NCI-H226 (cell line): ENCODE measurements around the gene PTPRG.

Experiments used
- DNase-seq: peaks from one replicate; pipeline ENCODE4 v3.0.0-alpha.2; 2015

PTPRG gene

GRCh38 chr3:62142331-62143085 lies 581.1 kb downstream of the PTPRG start:
- no peak for DNase-seq

GRCh38 chr3:62143843-62144450 lies 582.6 kb downstream of the PTPRG start:
- no peak for DNase-seq

GRCh38 chr3:62144482-62144881 lies 583.1 kb downstream of the PTPRG start:
- DNase-seq = no peak

GRCh38 chr3:62145086-62145757 lies 583.9 kb downstream of the PTPRG start:
- DNase-seq = no peak

- no peak for DNase-seq
Measured at GRCh38 chr3:62149539-62149938, 588.2 kb downstream of the PTPRG start.

- DNase-seq = no peak
Measured at GRCh38 chr3:62149962-62150361, 588.6 kb downstream of the PTPRG start.

GRCh38 chr3:62151591-62151990 lies 590.2 kb downstream of the PTPRG start:
- no peak for DNase-seq

- no peak for DNase-seq
Measured at GRCh38 chr3:62153231-62153630, 591.9 kb downstream of the PTPRG start.

- no peak for DNase-seq
Measured at GRCh38 chr3:62154457-62155148, 593.2 kb downstream of the PTPRG start.

- DNase-seq = no peak
Measured at GRCh38 chr3:62159056-62159708, 597.8 kb downstream of the PTPRG start.

GRCh38 chr3:62159709-62160092 lies 598.3 kb downstream of the PTPRG start:
- no peak for DNase-seq

- no peak for DNase-seq
Measured at GRCh38 chr3:62161371-62161770, 600.0 kb downstream of the PTPRG start.

GRCh38 chr3:62164196-62164595 lies 602.8 kb downstream of the PTPRG start:
- DNase-seq = no peak

- DNase-seq = no peak
Measured at GRCh38 chr3:62164746-62165145, 603.4 kb downstream of the PTPRG start.

GRCh38 chr3:62167566-62168262 lies 606.3 kb downstream of the PTPRG start:
- DNase-seq = no peak

GRCh38 chr3:62168356-62168755 lies 607.0 kb downstream of the PTPRG start:
- no peak for DNase-seq

- no peak for DNase-seq
Measured at GRCh38 chr3:62169906-62170660, 608.7 kb downstream of the PTPRG start.

GRCh38 chr3:62171789-62172188 lies 610.4 kb downstream of the PTPRG start:
- DNase-seq = no peak

- no peak for DNase-seq
Measured at GRCh38 chr3:62172199-62172598, 610.8 kb downstream of the PTPRG start.

GRCh38 chr3:62173939-62174515 lies 612.7 kb downstream of the PTPRG start:
- no peak for DNase-seq

GRCh38 chr3:62175161-62175560 lies 613.8 kb downstream of the PTPRG start:
- DNase-seq = no peak
